GM18520 (cell line): ENCODE measurements around the gene ULBP2.
"Not testable (repeated sequence)": the region's sequence is repeated elsewhere in the genome, so short reads cannot be mapped to it uniquely, and the experiment has no call there.

Source experiments
- ATAC-seq: cut with Tn5 transposase; IDR thresholded peaks from one replicate; pipeline ENCODE4 v1.9.1; 2021; ENCODE audit not compliant: unreplicated experiment

ULBP2 gene

GRCh38 chr6:149948616-149949015 is 6.8 kb downstream of the ULBP2 start:
- ATAC-seq: no peak

- ATAC-seq: no peak
These were observed 8.6 kb downstream of the ULBP2 start for GRCh38 chr6:149950423-149950822.

DNA sequence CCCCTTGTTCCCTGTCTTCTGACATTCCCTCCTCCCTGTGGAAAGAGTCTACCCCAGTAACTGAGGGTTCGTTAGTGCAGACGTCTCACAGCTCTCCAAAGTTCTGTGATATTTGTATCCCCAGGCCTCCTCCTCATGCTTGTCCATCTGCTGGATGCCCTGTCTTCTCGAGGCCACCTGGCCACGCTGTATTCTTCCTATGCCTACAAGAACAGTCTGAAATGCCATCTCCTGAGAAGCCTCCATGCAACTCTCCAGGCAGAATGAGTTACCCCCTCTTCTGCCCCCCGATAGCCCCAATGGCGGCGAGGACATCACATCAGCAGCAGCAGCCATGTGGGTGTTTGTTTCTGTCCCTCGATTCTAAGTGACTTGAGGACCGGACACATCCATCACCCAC is 9.3 kb downstream of the ULBP2 start:
- ATAC-seq: no peak

GRCh38 chr6:149951626-149952025 is 9.8 kb downstream of the ULBP2 start:
- ATAC-seq: no peak

GRCh38 chr6:149953390-149953789 is 11.6 kb downstream of the ULBP2 start:
- ATAC-seq: not testable (repeated sequence)

- ATAC-seq: not testable (repeated sequence)
These were observed 12.1 kb downstream of the ULBP2 start for GRCh38 chr6:149953934-149954327.

DNA sequence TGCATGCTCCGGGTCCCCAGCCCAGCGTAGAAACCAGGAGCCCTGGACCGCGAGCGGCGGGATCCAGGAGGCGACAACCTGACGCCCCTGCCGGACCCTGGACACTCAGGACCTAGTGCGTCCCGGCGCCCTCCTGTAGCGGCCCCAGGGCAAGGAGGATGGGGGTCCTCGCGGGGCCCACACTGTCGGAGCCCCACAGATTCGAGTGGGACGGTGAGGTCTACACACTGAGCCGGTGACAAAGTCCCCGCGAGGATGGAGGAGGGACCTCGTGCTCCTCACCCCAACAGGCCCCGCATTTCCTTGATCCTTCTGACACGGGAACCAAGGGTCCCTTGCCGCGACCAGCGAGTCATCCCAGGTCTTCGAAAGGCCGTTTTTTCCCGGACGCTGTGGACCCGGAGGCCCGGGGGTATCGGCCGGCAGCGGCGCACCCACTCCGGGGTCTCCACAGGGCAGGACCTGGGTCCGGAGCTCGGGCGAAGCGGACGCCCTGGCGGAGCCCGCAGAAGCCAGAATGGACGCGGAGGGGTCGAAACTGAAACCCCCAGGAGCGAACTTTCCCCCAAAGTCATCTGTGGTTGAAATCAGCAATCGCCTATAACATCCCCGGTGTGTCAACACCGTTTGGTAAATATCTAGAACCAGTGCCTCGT is 12.6 kb downstream of the ULBP2 start:
- not testable (repeated sequence) for ATAC-seq

- ATAC-seq: not testable (repeated sequence)
These were observed 13.3 kb downstream of the ULBP2 start for GRCh38 chr6:149954984-149955653.

GRCh38 chr6:149955654-149956317 is 14.0 kb downstream of the ULBP2 start:
- not testable (repeated sequence) for ATAC-seq

DNA sequence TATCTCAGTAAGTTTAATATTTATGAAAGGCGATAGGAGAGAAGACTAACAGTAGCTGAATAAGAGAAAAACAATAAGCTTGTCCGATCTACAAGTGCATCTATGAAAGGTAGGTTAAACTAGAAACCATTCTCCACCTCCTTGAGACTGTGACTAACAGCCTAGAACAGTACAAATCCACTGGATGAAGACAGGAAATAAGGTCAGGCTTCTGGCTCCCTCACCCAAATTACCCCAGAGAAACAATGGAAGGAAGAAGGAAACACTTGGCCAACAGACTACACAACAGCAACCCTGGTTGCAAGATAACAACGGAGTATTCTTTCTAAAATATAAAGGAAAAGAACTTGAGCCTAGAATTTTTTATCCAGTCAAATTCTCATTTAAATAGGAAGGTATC is 16.3 kb downstream of the ULBP2 start:
- not testable (repeated sequence) for ATAC-seq

GRCh38 chr6:149959806-149960205 is 18.0 kb downstream of the ULBP2 start:
- ATAC-seq: not testable (repeated sequence)

GRCh38 chr6:149960488-149960887 is 18.7 kb downstream of the ULBP2 start:
- no peak for ATAC-seq

DNA sequence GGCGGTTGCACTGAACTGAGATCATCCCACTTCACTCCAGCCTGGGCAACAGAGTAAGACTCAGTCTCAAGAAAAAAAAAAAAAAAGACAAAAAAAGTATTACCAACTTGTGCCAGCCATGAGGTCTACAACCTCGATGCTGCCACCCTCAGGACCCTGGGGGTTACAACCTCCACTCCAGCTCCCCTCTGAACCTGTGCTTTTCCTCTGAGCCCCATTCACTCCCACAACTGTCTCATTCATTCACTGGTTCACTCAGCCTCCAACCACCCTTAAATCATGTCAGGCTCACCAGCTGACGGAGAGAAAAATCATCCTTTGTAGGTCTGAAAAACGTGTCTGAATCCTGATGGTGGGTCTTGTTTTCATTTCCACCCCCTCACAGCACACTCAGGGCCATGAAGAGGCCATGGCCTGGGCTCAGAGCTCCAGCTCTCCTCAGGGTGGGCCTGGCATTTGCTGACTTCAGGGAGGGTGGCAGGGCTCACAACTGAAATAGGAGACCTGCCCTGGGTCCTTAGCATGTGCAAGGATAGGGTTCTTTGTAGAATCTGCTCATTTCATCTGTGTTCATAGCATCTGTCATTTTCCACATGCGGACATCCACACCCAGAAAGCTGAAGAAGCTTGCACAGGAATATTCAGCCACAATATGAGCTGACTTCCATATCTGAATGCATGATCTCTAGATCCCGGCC is 20.1 kb downstream of the ULBP2 start:
- ATAC-seq: no peak

GRCh38 chr6:149962461-149963211 is 20.8 kb downstream of the ULBP2 start:
- no peak for ATAC-seq

- ATAC-seq: no peak
These were observed 21.3 kb downstream of the ULBP2 start for GRCh38 chr6:149963212-149963461.

DNA sequence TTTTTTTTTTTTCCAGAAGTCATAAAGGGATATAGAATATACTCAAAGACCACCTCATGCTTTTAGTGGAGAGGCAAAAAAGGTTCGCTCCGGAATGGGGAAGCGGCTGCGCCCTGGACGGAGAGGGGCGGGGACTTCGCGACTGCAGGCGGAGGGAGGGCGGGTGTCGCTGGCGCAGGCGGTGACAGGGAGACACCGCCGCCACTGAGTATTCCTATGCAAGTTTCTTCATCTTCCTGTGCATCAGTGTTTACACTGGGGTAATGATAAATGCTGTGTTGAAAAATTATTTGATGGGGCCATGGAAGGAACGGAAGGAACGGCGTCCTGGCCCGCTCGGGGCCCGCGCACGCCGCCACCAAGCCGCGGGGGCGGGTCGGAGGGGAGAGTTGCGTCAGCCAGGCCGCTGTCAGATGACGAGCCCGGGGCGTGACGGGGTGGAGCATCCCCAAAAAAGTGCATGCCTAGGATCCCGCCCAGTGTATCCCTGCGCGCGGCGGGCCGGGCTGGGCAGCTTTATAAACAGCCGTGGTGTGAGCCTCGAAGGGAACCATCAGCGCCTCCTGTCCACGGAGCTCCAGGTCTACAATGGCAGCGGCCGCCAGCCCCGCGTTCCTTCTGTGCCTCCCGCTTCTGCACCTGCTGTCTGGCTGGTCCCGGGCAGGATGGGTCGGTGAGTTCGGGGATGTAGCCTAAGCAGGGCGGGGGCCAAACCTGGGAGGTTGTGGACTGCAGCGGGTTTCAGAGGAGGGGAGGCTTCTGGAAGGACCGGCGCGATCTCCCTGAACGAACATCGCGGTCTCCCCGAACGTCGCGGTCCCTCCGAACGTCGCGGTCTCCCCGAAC is 21.9 kb downstream of the ULBP2 start, which contains the start of gene ULBP1:
TSS of gene ULBP1 (plus strand) at position 482 of the 846 bp plus-strand sequence. CDS start at position 589, 107 bp downstream.
- ATAC-seq: no peak

DNA sequence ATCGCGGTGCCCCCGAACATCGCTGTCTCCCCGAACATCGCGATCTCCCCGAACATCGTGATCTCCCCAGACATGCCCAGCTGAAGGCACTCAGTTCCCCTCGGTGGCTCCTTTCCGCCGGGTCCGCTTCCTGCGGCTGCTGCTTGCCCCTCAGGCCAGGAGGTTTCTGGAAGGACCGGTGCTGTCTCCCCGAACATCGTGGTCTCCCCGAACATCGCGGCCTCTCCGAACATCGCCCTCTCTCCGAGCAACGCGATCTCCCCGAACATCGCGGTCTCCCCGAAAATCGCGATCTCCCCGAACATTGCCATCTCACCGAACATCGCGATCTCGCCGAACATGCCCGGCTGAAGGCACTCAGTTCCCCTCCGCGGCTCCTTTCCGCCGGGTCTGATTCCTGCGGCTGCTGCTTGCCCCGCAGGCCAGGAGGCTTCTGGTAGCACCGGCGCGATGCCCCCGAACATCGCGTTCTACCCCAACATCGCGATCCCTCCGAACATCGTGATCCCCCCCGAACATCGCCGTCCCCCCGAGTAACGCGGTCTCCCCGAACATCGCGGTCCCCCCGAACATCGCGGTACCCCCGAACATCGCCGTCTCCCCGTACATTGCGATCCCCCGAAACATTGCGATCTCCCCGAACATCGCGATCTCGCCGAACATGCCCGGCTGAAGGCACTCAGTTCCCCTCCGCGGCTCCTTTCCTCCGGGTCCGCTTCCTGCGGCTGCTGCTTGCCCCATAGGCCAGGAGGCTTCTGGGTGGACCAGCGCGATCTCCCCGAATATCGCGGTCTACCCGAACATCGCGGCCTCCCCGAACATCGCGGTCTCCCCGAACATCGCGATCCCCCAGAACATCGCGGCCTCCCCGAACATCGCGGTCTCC is 22.7 kb downstream of the ULBP2 start:
- ATAC-seq: no peak

DNA sequence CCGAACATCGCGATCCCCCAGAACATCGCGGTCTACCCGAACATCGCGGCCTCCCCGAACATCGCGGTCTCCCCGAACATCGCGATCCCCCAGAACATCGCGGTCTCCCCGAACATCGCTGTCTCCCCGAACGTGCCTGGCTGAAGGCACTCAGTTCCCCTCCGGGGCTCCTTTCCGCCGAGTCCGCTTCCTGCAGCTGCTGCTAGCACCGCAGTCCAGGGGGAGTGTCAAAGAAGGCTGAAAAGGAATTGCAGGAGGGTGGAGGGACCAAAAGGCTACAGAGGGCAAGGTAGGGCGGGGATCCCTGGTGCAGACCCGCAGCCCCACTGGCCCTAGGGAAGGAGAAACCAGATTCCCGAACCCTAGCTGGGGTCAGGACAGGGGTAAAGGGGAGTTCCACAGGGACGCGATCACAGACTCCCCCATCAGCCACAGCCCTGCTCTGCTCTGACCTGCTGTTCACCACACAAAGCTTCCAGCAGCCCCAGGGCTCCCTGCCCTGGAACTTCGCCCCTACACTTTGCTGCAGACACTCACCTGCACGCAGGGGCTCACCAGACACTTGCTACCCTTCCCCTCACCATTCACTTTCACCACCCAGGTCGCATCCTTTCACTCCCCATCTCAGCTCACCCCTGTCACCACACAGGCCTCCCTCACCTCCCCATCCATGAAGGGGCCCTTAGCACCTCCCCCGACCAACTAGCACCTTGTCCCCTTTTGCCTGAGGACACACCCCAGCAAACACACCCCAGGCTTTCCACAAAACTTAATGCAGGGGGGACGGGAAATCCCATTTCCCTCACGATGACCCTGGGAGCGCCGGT is 23.6 kb downstream of the ULBP2 start:
- ATAC-seq: no peak
